ENCODE data around the gene PLCXD3.
"Not testable (repeated sequence)": the region's sequence is repeated elsewhere in the genome, so short reads cannot be mapped to it uniquely, and the experiment has no call there.

Gene PLCXD3

DNA sequence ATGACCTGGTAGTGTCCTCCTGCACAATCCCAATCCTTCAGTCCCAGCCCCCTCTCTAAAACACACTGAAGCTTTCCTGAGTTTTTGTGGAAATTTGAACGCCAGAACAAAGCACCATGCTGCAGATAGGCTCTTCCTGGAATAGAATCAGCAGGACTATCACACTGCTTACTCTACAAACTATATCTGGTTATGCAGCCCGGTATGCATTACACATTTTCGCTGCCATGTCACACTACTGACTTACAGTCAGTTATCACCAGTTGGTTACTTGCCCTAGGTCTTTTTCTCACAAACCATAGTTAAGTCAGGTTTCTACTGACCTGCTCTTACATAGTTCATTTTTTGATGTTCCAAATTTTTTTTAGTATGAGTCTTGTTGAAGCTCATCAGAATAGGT is 24.9 kb downstream of the PLCXD3 start:
- no peak for DNase-seq (ENCODE audit: low spot score)

DNA sequence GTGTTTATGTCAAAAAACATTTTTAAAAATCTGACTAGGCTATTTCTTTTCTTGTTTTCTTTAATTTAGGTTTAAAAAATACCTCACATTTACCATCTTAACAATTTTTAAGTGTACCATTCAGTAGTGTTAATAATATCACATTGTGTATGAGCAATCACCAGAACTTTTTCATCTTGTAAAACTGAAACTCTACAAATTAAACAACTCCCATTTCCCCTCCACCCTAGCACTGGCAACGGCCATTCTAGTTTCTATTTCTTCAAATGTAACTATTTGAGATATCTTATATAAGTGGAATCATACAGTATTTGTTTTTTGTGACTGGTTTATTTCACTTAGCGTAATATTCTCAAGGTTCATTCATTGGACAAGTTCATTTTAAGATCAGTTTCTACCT is 27.7 kb downstream of the PLCXD3 start:
- no peak for DNase-seq (ENCODE audit: low spot score)

- DNase-seq (ENCODE audit: low spot score), result no peak
Measured at GRCh38 chr5:41482173-41482572, 28.2 kb downstream of the PLCXD3 start.

DNA sequence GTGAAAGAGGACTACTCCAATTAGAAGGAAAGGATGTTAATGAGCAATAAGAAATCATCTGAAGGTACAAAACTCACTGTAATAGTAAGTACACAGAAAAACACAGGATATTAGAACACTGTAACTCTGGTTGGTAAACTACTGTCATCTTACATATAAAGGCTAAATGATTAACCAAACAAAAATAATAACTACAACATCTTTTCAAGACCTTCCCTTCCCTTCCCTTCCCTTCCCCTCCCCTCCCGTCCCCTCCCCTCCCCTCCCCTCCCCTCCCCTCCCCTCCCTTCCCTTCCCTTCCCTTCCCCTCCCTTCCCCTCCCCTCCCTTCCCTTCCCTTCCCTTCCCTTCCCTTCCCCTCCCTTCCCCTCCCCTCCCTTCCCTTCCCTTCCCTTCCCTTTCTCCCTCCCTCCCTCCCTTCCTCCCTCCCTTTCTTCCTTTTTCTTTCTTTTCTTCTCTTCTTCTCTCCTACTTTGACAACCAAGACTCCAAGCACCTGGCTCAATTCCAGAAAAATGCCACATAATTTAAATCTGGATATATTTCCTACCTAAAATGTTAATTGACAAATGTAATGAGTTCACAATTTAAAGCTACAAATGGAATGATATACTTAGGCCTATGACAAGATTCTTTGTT is 38.7 kb downstream of the PLCXD3 start:
- not testable (repeated sequence) for DNase-seq (ENCODE audit: low spot score)

GRCh38 chr5:41465493-41466171 is 44.8 kb downstream of the PLCXD3 start:
- DNase-seq (ENCODE audit: low spot score), result no peak

- DNase-seq (ENCODE audit: low spot score), result no peak
Measured at GRCh38 chr5:41459557-41459956, 50.8 kb downstream of the PLCXD3 start.

DNA sequence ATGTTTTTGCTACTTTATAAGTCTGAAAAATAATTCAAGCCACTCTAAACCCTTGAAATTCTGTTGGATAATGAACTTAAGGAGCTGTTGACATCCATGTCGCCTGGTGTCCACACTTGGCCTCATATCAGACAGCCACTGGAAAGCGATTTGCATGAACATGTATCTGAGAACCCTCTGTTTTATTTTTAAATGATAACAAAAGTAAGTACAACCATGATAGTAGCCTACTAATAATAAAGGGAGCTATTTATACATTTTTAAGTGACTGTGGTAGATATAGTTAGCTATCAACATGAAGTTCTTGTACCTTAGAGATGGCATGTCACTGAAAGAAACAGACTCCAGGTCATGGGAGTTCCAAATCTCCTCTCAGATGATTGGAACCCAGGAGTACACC is 53.3 kb downstream of the PLCXD3 start:
- DNase-seq (ENCODE audit: low spot score), result no peak

GRCh38 chr5:41452506-41452905 is 57.9 kb downstream of the PLCXD3 start:
- DNase-seq (ENCODE audit: low spot score), result no peak

- no peak for DNase-seq (ENCODE audit: low spot score)
Measured at GRCh38 chr5:41447650-41448510, 62.5 kb downstream of the PLCXD3 start.

DNA sequence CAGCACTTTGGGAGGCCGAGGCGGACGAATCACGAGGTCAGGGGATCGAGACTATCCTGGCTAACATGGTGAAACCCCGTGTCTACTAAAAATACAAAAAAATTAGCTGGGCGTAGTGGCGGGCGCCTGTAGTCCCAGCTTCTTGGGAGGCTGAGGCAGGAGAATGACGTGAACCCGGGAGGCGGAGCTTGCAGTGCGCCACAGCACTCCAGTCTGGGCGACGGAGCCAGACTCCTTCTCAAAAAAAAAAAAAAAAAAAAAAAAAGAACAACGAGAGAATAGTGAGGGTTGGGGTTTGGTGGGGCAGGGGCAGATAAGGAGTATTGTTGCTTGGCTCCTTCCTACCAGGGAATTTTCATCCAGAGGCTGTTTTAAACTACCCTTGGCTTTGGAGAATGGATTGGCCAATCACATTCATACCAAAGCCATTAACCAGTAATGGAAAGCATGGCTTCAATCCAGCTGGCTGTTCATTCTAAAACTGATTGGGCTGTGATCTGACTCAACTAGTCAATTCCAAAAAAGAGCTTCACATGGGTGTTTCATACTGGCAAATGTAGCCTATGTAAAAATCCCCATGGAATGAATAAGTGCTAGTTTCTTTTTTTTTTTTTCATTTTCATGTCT is 64.4 kb downstream of the PLCXD3 start:
- no peak for DNase-seq (ENCODE audit: low spot score)

DNA sequence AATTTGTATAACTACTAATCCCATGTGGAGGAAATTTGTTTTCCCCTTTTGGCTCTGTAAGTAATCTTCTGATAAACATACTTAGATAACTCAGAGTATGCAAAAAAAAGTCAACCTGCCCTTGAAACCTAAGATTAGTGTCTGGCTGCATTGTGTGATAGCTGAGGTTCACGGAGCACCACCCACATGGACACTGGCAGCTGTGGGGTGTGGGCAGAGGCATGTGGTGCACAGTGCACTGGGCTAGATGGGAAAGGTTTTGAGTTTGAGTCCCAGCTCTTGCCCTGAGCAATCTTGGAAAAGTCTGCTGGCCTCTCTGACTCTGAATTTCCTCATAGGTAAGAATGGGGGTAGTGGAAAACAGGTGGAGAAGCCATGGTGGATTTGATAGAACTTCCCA is 75.1 kb downstream of the PLCXD3 start:
- DNase-seq (ENCODE audit: low spot score), result no peak

- DNase-seq (ENCODE audit: low spot score), result no peak
Measured at GRCh38 chr5:41433552-41434181, 76.7 kb downstream of the PLCXD3 start.

GRCh38 chr5:41432481-41433253 is 77.7 kb downstream of the PLCXD3 start:
- DNase-seq (ENCODE audit: low spot score), result no peak

GRCh38 chr5:41427505-41427904 is 82.9 kb downstream of the PLCXD3 start:
- DNase-seq (ENCODE audit: low spot score), result no peak

DNA sequence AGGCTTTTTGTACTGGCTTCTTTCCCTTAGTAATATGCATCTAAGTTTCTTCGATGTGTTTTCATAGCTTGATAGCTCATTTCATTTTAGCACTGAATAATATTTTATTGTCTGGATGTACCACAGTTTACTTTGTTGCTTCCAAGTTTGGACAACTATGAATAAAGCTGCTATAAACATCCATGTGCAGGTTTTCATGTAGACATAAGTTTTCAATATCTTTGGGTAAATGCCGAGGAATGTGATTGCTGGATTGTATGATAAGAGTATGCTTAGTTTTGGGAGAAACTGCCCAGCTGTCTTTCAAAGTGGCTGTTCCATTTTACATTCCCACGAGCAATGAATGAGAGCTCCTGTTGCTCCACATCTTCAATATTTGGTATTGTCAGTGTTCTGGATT is 84.7 kb downstream of the PLCXD3 start:
- no peak for DNase-seq (ENCODE audit: low spot score)

DNA sequence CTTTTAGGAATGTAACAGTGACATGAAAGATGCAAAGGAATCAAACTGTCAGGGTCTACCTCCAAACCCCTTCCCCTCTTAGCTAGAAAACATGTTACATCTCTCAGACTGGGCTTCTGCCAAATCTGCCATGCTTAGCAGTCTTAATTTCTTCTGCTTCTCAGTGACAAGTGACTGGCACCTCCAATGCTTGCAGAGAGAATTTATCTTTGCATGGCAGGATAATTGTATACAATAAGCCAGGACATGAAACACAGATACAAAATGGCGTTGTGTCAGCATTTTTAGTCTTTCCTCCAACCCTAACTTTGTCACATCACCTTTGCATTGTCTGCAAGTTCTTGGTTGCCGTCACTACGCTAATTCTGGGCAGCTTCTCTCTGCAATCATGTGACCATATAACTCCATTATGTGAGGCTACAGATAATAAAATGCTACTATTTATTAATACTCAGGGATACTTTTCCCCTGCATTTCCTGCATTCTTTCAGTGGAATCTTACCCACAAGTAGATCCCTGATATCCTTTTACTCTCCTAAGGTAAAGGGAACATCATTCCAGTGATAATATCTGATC is 89.8 kb downstream of the PLCXD3 start:
- no peak for DNase-seq (ENCODE audit: low spot score)

DNA sequence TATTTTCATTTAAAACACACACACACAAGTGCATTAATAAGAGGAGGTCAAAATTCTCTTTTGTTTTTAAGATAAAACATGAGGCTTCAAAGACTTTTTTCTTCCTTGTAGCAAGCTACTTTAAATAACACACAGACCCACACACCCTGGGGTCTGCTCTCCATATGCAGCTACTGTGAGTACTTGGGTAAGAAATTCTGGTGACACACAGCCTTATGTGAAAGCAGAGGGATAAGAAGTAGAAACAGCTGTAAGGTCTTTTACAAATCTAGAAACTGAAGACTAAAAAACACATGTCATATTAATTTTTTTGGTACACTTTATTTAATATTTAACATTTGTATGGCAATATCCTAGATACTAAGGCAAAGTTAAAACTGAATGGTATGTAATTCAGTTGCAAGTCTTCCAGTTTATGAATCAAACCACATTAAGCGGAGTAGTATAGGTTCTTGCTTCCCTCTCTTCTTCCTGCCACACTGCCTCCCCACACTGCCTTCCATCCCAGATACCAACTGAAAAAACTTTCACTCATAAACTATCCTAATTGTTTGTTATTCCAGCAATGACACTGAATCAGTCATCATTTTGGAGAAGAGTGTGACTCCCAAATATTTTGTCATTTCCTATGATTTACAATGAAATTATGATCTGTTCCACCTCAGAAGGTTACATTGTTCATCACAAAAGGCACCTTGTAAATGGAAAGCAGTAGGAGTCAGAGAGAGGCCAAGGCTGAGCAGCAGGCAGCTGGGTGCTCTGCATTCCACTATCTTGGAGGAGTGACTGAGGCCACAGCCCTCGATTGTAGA is 92.0 kb downstream of the PLCXD3 start:
- no peak for DNase-seq (ENCODE audit: low spot score)

GRCh38 chr5:41416336-41416735 is 94.1 kb downstream of the PLCXD3 start:
- DNase-seq (ENCODE audit: low spot score), result no peak

- DNase-seq (ENCODE audit: low spot score), result no peak
Measured at GRCh38 chr5:41415242-41415641, 95.2 kb downstream of the PLCXD3 start.

DNA sequence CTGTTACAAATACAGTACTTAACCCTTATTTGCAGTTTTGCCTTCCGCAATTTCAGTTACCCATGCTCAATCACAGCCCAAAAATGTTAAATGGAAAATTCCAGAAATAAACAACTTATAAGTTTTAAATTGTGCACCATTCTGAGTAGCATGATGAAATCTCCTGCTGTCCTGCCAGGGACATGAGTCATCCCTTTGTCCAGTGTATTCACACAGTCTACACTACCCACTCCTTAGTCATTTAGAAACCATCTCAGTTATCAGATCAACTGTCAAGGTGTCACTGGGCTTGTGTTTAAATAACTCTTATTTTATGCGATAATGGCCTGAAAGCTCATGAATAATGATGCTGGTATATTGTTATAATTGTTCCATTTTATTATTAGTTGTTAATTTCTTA is 95.8 kb downstream of the PLCXD3 start:
- no peak for DNase-seq (ENCODE audit: low spot score)
